ENCODE data around the gene KRTAP26-1.

Gene KRTAP26-1

GRCh38 chr21:30271156-30271555 is 49.0 kb downstream of the KRTAP26-1 start:
- no peaks in the 10 kb centered on the region for H3K4me1 ChIP-seq (ENCODE audit: insufficient read depth, low read length)
- H3K9me3 ChIP-seq (ENCODE audit: insufficient read depth, low read depth, low read length), result no peaks in the 10 kb centered on the region
- 96% methylated on average over 5 of the region's 5 CpGs for WGBS
- H3K36me3 ChIP-seq (ENCODE audit: insufficient read depth, low read length), result no peaks in the 10 kb centered on the region
- H3K4me3 ChIP-seq (ENCODE audit: low read length), result no peak overlapping the region
- H3K27me3 ChIP-seq (ENCODE audit: insufficient read depth, low read length), result no peaks in the 10 kb centered on the region
- no peak overlapping the region for H3K9ac ChIP-seq (ENCODE audit: low read depth, low read length)
- H3K27ac ChIP-seq (ENCODE audit: low read depth, low read length), result no peak overlapping the region

DNA sequence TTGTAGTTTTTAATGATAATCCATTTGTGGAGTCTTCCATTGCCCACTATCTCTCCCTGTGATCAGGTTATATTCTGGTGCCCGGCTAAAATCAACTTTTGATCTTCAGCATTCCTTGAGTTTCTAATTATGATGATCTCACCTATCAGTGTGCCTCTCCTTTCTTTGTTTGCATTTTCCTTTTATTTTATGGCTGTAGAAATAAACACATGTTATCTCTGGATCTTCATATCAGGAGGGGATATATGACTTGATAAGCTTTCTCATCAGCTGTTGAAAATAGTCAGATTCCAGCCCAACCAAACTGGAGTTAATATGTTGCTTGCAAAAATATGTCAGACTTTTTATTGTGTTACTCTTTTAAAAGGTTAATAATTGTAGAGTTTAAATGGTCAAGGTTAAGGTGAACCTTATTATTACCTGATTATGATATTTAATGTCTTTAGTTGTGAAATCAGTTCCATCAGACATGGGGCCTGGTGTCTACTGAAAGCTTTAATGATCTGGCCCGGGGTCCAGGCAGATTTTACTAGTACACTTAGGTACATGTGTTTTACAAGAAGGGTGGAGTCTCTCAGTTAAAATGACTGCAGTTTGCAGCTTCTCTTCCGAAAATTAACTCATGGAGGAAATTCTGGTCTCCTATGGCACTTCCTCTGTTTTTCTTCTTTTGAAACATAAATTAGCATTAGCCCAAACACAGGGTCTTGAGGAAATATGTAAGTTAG is 50.1 kb downstream of the KRTAP26-1 start:
- peaks cover 4% of the 10 kb centered on the region; the same call in 1 of the 2 replicates for H3K9me3 ChIP-seq (ENCODE audit: insufficient read depth, low read depth, low read length)
- WGBS, result 95% methylated on average over 3 of the region's 3 CpGs
- H3K9ac ChIP-seq (ENCODE audit: low read depth, low read length), result no peak overlapping the region
- no peaks in the 10 kb centered on the region for H3K36me3 ChIP-seq (ENCODE audit: insufficient read depth, low read length)
- no peak overlapping the region for H3K4me3 ChIP-seq (ENCODE audit: low read length)
- H3K27me3 ChIP-seq (ENCODE audit: insufficient read depth, low read length), result no peaks in the 10 kb centered on the region
- H3K27ac ChIP-seq (ENCODE audit: low read depth, low read length), result no peak overlapping the region
- H3K4me1 ChIP-seq (ENCODE audit: insufficient read depth, low read length), result no peaks in the 10 kb centered on the region
